HG02571 (cell line): ENCODE measurements around the gene CTXN1.

Experiments
- ATAC-seq: cut with Tn5 transposase; IDR thresholded peaks from one replicate; pipeline ENCODE4 v1.9.1; 2021; ENCODE audit warnings: mild to moderate bottlenecking, moderate library complexity; ENCODE audit not compliant: unreplicated experiment

CTXN1 gene

DNA sequence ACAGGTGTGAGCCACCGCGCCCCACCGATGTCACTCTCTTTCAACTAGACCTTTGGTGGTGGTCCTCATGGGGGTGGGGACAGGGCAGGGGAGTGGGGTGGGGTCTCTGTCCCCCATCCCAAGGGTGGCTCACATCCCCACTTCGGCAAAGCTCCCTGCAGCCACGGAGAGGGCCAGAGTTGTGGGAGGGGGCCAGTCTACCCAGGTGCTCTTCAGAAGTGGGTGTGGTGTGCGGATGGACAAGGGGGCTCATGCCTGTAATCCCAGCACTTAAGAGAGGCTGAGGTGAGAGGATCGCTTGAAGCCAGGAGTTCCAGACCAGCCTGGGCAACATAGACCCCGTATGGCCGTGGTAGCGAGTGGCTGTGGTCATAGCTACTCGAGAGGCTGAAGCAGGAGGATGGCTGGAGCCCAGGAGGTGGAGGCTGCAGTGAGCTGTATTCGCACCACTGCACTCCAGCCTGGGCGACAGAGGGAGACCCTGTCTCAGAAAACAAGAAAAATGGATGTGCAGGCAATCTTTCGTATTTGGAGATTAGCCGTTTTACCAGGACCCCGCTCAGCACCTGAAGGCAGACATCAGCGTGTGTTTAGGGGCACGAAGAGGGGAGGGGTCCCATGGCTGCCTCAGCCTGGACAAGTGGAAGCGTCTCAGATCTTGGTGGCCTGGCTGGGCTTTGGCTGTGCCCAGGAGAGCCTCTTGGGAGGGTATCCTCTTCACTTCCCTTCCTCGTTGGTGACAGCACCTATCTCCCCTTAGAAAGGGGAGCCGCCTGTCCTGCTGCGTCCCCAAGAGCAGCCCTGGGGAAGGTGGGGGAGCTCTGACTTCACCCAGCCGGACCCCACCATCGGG, 10.5 kb downstream of the CTXN1 start:
- ATAC-seq, result no peak

DNA sequence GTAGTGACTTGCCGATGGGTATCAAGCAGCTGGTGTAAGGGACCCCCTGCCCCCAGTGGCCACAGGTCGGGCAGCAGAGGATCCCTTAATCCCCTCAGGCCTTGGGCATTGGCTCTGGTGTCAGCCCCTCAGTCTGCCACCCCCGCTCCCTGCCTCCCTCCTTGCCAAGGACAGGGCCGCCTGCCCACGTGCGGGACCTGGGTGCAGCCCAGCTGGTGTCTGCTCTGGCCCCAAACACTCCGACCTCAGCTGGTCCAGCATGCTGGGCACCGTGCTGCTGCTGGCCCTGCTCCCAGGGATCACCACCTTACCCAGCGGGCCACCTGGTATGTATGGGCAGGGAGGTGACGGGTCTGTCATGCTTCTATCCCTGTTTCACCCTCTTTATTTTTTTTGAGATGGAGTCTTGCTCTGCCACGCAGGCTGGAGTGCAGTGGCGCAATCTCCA, 11.3 kb downstream of the CTXN1 start, which contains the start of gene TGFBR3L:
TGFBR3L (plus strand) TSS at position 233 of the 448 bp plus-strand sequence.
- no peak for ATAC-seq

DNA sequence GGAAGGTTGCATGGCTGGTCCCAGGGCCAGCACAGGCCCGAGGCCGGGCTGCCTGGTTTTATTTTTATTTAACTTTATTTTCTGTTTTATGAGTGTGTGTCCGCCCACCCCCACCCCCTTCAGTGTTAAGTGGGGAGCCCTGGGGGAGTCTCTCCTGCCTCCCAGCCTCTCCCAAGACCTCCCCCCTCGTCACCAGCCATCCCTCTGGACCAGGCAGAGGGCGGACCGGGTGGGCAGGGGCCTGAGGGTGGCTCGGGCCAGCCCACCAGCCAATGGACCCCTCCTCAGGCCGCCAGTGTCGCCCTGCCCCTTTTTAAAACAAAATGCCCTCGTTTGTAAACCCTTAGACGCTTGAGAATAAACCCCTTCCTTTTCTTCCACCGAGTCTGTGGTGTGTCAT, 11.8 kb downstream of the CTXN1 start:
- no peak for ATAC-seq

DNA sequence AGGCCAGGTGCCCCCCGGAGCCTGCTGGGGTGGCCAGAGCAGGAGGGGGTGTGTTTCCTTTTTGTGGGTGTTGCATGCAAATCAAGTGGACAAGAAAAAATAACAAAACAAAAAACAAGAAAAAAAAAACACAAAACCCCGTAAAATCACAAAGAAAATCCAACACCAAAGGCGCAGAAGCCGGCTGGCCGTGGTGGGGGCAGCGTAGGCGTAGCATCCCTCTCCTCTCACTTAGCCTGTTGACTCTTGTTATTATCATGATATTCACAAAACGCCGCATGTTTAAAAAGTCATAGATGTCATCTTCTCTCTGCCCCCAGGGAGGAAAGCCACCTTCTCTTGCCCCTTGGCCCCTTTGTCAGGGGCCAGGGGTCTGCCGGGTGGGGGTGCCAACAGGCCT, 12.3 kb downstream of the CTXN1 start:
- no peak for ATAC-seq

DNA sequence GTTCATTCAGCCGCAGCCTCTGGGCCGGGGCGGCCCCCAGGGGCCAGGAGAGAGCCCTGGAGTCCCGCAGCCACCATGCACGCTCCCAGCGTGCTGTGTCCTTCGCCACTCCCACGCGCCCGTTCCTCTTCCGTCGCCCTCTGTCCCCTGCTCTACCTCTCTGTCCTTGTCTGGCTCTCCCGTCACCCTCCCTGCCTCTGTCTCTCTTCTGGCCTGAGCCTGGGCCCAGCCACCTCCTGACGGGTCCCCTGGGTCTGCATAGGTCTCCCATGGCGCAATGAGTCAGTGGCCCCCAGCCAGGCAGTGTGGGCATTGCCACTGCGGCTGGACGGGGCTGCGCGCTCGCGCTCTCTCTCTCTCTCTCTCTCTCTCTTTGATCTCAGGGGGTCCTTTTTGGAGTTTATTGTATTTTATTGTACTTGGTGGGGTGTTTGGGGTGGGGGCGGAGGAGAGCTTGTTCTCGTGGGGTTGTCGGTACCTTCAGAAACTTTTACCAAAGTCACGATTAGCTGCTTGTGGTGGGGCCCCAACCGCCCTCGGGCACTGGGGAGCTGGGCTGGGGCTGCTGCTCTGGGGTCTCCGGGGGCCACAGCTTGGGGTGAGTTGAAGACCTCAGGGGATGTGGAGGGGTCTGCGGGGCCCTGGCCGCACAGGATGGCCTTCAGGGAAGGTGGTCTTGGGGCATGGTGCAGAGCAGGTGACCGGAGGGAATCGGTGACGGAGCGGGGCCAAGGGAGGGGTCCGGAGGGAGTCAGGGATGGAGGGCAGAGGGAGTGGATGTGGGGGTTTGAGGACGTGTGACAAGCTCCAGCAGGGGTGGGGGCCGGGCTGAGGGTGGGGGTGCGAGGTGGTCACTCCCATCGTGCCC, 13.0 kb downstream of the CTXN1 start:
- no peak for ATAC-seq

DNA sequence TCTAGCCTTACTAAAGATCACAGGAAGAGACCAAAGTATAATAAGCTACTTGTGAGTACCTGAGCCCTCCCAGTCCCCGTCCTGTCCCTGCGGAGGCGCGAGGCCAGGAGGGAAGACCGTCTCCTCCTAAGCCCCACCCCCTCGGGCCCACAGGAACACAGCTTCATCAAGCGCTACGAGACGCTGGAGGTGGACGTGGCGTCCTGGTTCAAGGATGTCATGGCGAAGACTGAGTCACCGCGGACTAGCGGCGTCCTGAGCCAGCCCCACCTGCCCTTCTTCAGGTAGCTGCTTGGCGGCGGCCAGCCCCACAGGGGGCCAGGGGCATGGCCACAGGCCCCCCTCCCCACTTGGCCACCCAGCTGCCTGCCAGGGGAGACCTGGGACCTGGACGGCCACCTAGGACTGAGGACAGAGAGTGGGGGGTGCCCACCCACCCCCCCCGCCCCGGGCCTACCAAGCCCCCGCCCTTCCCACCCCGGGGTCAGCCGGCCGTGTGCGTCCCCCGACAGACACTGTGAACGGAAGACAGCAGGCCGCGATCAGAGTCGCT, 13.7 kb downstream of the CTXN1 start:
- no peak for ATAC-seq

DNA sequence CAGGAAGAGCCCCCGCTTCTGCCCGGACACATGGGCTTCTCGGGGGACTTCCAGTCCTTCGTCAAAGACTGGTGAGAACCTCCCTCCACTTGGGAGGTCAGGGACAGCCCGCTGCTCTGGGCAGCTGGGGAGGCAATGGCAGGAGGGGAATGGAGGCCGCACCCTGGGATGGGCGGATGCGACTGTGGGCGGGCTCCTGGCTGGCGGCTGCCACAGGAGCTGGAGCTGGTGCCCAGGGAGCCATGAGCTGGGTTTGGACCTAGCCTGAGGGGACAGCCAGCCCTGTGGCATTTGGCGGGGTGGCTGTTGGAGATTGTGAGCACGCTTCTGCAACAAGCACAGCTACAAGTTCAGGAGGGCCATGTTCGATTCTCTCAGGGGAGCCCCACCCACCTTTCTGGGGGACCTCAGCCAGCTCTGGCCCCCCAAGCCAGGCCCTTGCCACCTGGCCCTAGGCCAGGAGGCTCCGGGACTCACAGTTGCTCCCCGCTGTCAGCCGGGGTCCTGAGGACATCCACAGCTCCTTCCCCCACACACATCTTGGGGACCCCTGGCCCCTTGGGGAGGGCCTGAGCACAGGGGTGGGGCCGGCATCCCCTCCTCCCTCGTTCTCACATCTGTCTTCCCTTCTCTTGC, 14.3 kb downstream of the CTXN1 start:
- no peak for ATAC-seq

DNA sequence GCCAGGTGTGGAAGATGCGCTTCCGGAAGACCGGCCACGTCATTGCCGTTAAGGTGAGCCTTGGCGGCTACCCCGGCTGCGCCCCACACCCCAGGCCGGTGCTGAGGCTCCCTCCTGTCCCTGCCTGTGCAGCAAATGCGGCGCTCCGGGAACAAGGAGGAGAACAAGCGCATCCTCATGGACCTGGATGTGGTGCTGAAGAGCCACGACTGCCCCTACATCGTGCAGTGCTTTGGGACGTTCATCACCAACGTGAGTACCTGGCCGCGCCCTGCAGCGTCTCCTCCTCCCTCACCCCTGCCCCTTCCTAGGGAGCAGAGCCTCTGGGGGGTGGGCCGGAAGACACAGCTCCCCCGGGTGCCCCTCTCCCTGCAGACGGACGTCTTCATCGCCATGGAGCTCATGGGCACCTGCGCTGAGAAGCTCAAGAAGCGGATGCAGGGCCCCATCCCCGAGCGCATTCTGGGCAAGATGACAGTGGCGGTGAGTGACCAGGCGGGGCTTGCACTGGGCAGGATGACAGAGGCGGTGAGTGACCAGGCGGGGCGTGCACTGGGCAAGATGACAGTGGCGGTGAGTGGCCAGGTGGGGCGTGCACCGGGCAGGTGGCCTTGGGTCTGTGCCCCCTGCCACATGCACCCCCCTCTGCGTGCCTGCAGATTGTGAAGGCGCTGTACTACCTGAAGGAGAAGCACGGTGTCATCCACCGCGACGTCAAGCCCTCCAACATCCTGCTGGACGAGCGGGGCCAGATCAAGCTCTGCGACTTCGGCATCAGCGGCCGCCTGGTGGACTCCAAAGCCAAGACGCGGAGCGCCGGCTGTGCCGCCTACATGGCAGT, 15.4 kb downstream of the CTXN1 start:
- ATAC-seq, result no peak

DNA sequence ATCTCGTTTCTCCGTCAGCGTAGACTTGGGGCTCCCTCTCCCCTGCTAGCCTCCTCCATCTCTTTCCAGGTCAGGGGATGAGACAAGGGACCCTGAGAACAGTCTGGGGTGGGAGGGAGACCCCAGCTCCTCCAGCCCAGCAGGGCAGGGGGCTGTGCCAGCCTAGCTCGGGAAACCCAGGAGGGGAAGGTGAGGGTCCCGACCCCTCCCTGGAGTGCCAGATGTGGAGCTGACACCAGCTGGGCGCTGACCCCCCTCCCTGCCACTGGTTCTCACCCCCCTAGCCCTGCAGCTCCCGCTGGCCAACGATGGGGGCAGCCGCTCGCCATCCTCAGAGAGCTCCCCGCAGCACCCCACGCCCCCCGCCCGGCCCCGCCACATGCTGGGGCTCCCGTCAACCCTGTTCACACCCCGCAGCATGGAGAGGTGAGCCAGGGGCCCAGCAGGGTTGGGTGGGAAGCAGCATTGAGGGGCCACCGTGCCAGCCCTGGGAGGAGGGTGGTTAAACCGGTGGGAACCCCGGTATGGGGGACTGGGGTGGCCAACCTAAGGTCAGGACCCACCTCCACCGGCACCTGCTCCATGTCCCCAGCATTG, 16.4 kb downstream of the CTXN1 start:
- ATAC-seq, result no peak

DNA sequence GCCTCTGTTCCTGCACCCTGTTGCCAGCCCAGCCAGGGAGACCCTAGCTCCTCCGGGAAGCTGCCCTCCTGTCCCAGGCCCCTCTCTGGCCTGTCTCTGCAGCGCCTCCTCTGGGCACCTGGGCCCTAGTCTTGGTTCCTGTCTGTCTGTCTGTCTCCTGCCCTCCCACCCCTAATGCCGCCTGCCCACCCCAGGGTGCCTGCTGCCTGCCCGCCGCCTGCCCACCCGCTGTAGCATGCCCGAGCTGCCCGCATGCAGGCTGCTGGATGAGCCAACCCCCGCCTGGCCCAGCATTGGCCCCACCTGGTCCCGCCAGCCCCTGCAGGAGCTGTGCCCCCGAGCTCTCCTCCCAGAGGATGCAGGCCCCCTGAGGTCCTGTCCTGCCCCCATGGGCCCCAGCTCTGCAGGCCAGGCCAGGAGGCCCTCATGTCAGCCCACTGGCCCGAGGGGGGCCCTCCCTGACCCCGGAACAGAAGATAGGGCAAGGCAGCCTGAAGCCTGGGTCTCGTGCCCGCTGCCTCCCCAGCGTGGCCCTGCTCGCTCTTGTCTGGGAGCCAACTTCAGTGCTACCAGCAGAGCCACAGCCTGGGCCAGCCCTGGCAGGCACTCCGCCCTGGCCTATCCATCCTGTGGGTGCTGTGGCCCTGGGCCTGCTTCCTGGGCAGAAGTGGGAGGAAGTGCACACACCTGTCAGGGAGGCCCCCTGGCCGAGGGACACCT, 17.0 kb downstream of the CTXN1 start:
- ATAC-seq, result no peak

DNA sequence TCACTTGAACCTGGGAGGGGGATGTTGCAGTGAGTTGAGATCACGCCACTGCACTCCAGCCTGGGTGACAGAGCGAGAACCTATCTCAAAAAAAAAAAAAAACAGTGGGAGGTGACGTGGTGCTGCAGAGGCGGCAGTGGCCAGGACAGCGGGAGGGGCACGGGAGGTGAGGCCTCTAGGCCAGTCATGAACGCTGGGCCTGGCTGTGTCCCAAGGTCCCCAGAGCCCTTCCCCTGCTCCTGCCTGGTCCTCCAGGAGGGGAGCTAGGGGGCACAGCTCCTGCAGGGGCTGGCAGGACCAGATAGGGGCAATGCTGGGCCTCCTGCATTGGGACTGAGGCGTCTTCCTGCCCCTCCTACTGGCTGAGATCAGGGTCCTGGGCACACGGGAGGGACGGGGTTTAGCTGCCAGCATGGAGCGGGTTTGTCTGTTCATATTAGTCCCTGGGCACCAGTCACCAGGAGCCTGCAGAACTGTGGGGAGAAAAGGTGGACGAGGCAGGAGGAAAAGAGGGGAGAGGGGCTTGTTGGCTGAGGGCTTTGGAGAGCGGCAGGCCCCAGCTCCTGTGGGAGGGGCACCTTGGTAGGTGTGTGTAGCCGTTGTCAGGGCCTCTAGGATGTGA, 17.7 kb downstream of the CTXN1 start:
- no peak for ATAC-seq

DNA sequence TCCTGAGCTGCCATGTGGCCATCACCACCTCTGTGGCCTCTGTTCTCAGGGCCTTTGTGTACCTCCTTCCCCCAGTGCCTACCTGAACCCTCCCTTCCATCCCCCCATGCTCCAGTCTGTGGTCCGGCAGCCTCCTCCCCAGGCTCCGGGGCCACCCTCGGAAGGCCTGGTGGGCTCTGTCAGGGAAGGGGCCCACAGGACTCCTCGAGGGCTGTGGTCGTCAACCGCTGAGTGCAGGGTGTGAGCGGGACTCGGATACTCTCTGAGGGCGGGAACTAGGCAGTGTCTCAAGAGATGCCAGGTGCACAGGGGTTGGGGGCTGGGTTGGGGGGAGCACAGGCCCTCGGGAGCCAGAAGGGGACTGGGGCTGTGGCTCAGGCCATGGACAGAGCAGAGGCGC, 18.4 kb downstream of the CTXN1 start:
- ATAC-seq, result no peak

DNA sequence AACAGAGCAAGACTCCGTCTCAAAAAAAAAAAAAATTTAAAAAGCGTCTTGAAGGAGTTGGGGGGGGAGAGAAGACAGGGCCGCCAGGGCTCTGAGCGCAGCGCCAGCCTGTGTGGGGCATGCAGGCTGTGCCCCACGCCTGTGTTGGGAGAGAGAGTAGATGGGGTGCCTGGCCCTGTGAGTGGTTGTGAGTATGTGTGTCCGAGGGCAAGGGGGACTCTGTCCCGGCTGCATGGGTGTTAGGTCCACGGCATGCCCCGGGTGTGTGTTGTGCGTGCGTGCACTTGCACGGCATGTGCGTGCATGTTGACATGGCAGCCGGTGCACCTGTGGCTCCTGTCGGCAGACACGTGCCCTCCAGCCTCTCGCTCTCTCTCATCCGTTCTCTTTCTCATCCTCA, 18.8 kb downstream of the CTXN1 start:
- no peak for ATAC-seq

DNA sequence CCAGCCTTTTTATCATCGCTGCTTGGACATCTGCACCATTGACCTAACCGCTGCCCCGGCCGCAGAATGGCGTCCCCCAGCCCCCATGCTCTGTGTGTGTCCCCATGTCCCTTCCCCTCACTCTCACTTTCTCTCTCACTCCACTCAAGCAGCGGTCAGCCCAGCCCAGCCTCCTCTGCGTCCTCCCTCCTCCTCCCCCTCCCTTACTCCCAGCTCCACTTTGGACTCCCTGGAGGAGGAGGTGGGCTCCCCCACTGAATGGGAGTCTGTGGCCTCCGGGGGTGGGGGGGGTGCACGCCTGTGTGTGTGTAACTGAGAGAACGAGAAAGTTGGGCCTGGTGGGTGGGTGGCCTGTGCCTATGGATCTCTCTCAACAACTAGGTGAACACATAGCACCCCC, 20.1 kb downstream of the CTXN1 start:
- ATAC-seq, result no peak

DNA sequence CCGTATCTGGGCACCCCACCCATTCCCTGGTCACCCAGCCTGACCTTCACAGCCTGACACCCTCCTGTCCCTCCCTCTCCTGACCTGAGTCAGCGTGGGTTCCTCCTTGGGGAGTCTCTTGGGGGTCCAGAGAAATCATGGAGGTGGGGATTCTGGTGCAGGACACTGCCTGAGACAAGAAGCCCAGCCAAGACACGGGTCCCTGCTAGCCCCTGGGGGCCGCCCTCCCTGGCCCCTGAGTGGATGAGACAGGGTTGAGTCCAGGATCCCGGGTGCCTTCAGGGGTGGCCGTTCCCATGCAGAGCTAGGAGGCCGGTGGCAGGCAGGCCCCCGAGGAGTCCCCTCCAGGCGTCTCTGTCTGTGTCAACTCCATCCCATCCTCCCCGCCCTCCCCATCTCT, 20.7 kb downstream of the CTXN1 start:
- ATAC-seq, result no peak

DNA sequence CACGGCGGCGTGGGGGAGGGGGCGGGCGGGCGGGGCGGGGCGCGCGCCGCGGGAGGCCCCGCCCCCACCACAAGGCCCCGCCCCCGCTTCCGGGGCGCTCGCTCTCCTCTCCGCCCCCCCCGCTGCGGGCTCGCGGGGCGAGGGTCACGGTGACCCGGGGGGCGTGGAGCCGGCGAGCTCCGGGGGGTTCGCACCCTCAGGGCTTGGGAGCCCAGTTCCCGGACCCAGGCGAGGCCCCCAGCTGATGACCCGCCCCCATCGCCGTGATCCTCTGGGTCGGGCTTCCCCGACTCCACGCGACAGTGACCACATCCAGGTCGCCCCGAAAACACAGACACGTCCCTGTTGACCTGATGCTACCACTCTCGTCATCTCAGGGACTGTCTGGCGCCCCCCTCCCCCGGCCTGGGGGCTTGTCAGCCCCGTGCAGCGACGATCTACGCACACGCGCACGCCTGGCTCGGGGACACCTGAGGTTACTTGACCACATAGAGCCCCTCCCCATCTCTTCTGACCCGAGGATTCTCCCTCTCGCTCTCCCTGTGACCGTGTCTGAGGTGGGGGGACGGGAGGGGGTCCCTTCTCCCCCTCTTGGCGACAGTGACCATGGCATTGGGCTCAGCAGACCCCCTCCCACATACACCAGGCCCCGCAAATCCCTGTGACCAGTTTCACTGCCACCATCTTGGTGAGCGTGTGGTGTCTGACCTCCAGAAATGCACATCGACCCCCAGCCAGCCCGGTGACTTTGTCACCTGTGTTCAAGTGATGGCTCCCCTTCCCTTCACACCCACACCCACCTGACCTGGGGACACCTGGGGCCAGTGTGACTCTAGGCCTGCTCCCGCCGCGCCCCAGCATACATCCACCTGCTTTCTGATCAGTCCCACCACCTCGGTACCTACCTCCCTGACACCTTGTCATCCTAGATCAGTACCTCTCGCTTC, 21.6 kb downstream of the CTXN1 start:
- ATAC-seq, result peak; percentile 29

DNA sequence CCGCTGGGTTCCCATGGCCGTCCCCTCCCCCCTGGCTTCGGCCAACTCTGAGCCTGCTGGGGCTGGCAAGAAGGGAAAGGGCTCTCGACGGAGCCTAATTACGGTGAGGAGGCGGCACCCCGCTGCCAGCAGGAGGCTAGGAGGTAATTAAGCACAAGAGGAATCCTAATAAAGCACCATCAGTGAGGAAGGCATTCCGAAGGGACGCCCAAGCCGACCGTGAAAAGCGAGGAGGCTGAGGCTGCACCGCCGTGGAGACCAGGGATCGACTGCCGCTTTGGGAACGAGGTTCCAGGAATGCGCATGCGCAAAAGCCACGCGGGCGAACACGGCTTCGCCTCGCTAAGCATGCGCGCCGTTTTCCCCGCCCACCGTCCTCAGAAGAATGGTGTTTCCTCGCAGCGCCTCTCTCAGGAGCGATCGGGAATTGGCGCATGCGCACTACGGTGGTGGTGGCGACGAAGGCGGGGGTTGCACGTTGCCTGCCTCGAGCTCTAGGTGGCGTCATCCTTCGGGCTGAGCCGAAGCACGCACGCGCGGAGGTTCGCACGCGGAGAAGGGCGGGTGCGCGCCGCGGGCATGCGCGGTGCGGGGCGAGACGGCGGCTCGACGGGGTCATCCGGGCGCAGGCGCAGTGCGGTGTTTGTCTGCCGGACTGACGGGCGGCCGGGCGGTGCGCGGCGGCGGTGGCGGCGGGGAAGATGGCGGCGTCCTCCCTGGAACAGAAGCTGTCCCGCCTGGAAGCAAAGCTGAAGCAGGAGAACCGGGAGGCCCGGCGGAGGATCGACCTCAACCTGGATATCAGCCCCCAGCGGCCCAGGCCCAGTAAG, 22.5 kb downstream of the CTXN1 start, which contains the start of gene MAP2K7:
MAP2K7 (plus strand) TSS at position 634 of the 830 bp plus-strand sequence; CDS start at position 702, 68 bp downstream.
- peak; percentile 77 for ATAC-seq
